HG02610 (cell line): ENCODE results near the gene NKTR.
"Not testable (repeated sequence)": the region's sequence is repeated elsewhere in the genome, so short reads cannot be mapped to it uniquely, and the experiment has no call there.

Source experiments
- ATAC-seq: cut with Tn5 transposase; IDR thresholded peaks from one replicate; pipeline ENCODE4 v1.9.1; 2021; ENCODE audit warnings: mild to moderate bottlenecking, moderate library complexity; ENCODE audit not compliant: unreplicated experiment

NKTR gene

DNA sequence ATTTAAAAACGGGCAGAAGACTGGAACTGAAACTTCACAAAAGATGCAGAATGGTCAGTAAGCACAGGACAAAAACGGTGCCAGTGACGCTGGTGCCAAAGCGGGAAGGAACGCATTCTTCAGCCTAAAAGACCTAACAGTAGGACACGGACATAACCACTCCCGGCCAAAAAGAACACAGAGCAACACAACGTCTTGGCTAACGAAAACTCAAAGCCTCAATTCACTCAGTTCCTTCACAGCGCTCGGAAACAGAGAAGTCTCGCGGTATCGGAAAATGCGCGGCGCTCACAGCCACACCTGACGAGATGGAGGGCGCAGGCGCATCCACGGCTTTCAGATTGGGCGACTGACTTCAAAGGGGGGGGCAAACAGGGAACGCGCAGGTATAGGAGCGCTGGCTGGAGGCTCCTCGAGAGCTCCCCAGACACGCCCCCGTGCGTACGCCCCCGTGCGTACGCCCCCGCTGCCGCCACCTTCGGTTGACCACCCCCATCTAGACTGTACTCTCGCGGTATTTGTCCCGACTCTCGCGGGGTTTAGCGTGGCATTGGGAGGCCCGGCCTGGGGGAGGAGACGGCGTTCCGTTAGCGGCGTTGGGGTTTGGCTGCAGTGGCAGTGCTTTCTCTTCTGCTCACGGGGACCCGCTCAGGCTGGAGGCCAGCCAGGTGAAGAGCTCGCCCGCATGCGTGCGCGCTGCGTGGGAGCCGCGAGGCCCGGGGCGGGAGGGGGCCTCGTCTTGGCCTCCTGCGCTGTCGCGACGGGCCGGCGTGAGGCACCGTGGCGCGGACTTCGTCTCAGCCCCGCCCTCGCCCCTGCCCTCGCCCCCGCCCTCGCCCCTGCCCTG, at the start of gene NKTR:
NKTR (plus strand) TSS at position 576 of the 847 bp plus-strand sequence. CDS start 321 bp downstream, outside the sequence.
- peak; percentile 81 for ATAC-seq

- no peak for ATAC-seq
Observed at GRCh38 chr3:42552830-42553229, 47.7 kb upstream of the NKTR start.

GRCh38 chr3:42556089-42556632, 44.3 kb upstream of the NKTR start:
- ATAC-seq, result peak; percentile 76

- not testable (repeated sequence) for ATAC-seq
Observed at GRCh38 chr3:42556817-42557216, 43.7 kb upstream of the NKTR start.

- no peak for ATAC-seq
Observed at GRCh38 chr3:42557854-42558253, 42.6 kb upstream of the NKTR start.

DNA sequence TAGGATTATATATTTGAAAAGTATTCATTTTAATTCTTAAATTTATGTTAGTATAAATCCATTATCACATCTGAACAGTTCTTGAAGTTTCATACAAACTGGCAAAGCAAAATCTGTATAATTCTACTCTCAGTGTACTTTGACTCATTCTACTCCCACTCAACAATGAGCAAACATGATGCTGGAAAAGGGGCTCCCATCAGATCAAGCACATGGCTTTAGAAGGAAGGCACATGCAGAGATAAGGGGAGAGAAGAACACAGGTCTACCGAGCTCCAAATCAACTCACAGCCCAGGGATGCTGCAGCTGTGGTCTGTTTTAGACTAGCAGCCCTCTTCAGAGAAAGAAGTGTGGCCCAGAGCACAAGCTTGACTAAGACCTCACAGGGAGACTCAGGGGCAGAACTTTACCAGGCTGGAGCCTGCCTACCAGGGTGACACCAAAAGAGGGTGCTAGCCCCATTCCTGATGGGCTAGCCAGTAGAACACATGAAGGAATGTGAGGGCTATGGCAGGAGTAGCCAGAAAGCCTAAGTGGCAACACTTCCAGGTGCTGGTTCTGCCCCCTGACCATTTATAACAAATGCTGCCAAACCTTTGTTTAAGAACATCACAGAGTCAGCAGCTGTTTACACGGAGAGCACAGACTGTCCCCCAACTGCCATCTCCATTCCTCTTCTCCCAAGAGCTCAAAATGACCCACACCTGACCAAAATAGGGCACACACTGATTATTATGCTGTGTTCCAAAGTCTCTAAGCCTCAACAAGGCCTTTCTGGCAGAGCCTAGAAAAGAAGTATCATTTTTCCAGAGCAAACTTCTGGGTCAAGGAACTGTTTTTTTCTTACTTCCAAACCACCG, 38.2 kb upstream of the NKTR start:
- no peak for ATAC-seq

- ATAC-seq, result no peak
Observed at GRCh38 chr3:42569593-42570142, 30.8 kb upstream of the NKTR start.

- ATAC-seq, result no peak
Observed at GRCh38 chr3:42572278-42572677, 28.2 kb upstream of the NKTR start.

DNA sequence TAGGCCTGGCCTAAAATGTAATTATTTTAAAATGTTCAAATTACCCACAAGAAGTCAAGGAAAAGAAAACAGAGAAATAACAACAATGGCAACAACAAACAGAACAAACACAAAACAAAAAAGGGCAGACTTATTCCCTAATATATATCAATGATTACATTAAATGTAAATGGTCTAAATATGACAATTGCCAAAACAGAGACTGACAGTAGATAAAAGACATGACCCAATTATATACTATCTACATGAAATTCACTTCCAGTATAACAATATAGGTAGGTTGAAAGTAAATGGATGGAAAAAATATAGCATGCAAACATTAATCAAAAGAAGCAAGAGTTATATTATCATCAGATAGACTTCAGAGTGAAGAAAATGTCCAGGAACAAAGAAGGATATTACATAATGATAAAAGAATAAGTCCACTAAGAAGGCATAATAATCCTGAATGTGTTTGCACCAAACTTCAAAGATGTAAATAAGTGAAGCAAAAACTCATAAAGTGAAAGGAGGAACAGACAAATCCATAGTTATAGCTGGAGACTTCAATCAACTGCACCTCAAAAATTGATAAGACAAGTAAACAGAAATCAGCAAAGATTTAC, 25.2 kb upstream of the NKTR start:
- no peak for ATAC-seq

GRCh38 chr3:42578054-42578453, 22.4 kb upstream of the NKTR start:
- ATAC-seq, result no peak

DNA sequence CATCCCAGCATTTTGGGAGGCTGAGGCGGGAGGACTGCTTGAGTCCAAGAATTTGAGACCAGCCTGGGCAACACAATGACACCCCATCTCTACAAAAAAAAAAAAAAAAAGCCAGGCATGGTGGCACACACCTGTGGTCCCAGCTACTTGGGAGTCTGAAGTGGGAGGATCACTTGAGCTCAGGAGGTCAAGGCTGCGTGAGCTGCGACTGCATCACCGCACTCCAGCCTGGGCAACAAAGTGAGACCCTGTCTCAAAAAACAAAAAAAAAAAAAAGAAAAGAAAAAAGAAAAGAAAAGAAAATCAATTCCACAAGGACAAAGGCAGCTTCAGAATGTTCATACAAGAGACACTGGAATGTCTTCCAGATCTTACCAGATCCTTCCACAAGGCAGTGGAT, 21.1 kb upstream of the NKTR start:
- ATAC-seq, result not testable (repeated sequence)

DNA sequence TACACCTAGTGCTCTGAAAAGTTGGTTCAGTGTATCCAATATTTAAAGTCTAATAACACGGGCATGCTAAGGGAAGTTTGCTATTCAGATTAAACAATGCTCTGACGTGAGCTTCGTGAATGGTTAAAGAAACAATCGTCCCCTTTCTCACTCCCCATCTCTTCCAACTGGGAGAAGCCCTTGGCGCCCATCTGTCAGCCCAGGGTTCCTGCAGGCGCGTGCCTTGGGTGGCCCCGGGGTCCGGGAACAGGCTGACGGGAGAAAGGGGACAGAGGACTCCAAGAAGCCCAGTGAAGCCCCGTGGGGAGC, 19.1 kb upstream of the NKTR start:
- ATAC-seq, result no peak

DNA sequence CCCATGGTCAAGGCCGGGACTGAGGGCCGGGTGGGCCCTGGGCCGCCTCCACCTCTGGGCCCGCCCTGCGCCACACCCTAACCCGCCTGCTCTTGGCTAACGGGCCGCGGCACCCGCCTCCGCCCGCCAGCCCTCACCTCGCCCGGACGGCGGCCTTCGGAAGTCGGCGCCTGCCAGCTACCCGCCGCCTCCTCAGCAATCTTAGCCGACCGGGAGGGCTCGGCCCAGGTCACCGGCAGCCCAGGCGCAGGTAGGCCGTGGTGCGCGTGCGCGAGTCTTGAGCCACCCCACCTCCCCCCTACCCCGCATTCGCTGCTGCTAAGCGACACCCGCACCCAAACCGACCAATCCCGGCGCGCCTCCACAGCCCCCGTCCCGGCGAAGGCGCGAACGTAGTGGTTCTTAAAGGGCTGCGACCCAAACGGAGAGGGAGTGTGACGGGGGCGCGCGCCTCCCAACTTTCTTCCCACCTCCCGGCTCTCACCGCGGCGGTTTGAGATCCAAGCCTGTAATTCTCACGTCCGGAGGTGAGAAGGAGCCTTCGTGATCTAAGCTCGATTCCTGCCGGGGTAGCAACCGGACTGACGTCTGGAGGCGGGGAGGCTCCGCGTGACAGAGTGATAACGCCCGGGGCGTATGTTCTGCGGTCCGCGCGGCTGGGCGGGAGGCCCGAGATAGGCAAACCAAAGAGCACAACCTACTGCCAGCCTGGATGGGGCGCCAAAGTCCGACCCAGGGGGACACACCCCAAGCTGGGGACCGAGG, 18.6 kb upstream of the NKTR start, which contains the start of gene SEC22C:
SEC22C (minus strand) TSS at position 259 of the 765 bp plus-strand sequence. CDS start 12,921 bp downstream, outside the sequence.
- peak; percentile 89 for ATAC-seq

GRCh38 chr3:42582474-42583070, 17.9 kb upstream of the NKTR start:
- no peak for ATAC-seq

GRCh38 chr3:42588625-42589024, 11.9 kb upstream of the NKTR start:
- no peak for ATAC-seq

DNA sequence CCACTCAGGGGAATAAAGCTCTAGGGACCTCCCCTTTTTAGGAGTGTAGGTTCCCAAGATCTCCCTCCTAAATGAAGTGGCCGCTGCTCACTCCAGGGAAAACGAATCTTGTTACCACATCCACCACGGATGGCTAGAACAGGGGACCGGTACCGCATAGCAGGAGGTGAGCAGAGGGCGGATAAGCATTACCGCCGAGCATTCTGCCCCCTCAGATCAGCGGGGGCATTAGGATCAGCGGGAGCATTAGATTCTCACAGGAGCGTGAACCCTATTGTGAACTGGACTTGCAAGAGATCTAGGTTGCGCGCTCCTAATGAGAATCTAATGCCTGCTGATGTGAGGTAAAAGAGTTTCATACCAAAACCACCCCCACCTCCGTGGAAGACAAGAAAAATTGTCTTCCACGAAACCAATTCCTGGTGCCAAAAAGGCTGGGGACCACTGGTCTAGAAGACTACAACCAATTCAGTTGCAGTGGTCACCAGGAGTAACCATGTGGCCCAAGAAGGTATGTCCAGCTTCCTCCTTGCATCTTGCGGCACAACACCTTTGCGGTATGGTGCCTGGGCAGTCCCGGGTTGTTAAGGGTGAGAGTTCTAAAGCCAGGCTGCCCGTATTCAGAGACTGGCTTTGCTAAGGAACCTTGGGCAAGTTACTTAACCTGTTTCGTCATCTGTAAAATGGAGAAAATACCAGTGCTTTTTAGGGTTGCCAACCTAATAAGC, 10.9 kb upstream of the NKTR start:
- ATAC-seq, result no peak

DNA sequence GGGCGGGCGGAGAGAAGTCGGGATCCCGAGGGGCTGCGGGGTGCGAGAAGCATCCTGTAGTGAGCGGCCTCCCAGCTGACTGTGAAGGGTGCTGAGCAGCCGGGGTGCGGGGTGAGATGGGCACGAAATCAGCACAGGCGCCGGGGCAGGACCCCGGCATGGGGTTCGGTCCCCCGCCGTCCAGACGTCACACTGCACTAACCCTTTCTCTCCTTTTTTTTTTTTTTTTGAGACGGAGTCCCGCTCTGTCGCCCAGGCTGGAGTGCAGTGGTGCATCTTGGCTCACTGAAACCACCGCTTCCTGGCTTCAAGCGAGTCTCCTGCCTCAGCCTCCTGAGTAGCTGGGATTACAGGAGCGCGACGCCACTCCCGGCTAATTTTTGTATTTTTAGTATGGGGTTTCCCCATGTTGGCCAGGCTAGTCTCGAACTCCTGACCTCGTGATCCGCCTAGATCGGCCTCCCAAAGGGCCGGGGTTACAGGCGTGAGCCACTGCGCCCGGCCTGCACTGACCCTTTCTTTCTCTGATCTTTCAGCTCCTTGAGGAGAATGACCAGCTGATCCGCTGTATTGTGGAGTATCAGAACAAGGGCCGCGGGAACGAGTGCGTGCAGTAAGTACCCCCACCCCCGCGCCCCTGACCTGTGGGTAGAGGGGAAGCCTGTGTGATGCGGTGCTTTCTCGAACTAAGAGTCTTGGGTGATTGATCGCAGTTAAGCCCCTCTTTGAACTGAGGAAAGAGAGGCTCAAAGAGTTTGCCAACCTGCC, 9.3 kb upstream of the NKTR start:
- no peak for ATAC-seq

DNA sequence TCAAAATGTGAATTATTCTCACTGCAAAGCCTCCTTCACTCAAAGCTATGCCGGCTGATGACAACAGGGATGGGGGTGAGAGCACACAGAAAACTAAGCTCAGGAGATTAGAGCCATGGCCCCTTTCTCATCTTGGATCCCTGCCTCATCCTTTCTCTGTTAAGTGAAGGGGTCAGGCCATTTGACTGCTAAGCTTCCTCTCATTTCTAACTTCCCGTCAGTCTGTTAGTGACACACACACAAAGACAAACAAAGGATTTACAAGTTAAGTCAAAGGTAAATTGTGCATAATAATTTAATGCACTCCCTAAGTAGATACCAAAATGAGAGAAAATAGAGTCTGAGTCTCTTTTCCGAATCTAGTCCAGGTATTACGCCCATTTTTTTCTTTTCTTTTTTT, 8.7 kb upstream of the NKTR start:
- ATAC-seq, result no peak
